Tibial nerve (tissue), 4 donors: Measurements from ENCODE around the gene CLCA2. TPM values are rescaled to one million over a fixed set of nuclear protein-coding genes. Genes with fewer than 3 reads are reported as not detected.

Experiments used
- DNase-seq, 2 donors: peaks; one replicate each; pipeline ENCODE4 v3.0.0-alpha.2; 2019; ENCODE audit warnings: low spot score in 2 of 2
- H3K27ac ChIP-seq, 4 donors: fragments of 200-600 bp; sonication (generic) in 3 of 4; one replicate each; pipeline ENCODE4 v1.5.1; 2017 to 2019; ENCODE audit warnings: mild to moderate bottlenecking in 1 of 4
- H3K27me3 ChIP-seq, 2 donors: fragments of 200-600 bp; sonication (generic) in 1 of 2; one replicate each; pipeline versions ENCODE4 v1.5.1 to v1.6.0; 2017 to 2019
- H3K36me3 ChIP-seq, 3 donors: fragments of 200-600 bp; sonication (generic); one replicate each; pipeline ENCODE4 v1.5.1; 2018 to 2019
- H3K4me1 ChIP-seq, 4 donors: fragments of 200-600 bp; sonication (generic) in 3 of 4; one replicate each; pipeline ENCODE4 v1.5.1; 2017 to 2019
- H3K4me3 ChIP-seq, 4 donors: fragments of 200-600 bp; sonication (generic) in 3 of 4; one replicate each; pipeline ENCODE4 v1.5.1; 2017 to 2019; ENCODE audit warnings: mild to moderate bottlenecking in 1 of 4, moderate library complexity in 1 of 4
- H3K9me3 ChIP-seq, 4 donors: fragments of 200-600 bp; sonication (generic) in 3 of 4; one replicate each; pipeline ENCODE4 v1.5.1; 2017 to 2019
- CTCF ChIP-seq, 5 experiments: fragments of 200-600 bp in 3 of 5; fragments of 450-650 bp in 2 of 5; sonication (generic) in 3 of 5; IDR thresholded peaks; one replicate each; pipeline ENCODE4 v1.5.1; 2016 to 2019; ENCODE audit warnings: antibody characterized with exemption in 5 of 5, mild to moderate bottlenecking in 3 of 5, moderate library complexity in 2 of 5
- EP300 ChIP-seq, 2 donors: sonication (generic); formaldehyde crosslinking; IDR thresholded peaks; one replicate each; pipeline ENCODE4 v1.6.1; 2017; ENCODE audit warnings: antibody characterized with exemption in 2 of 2, mild to moderate bottlenecking in 1 of 2
- POLR2A ChIP-seq, 2 donors: fragments of 450-650 bp; IDR thresholded peaks; one replicate each; pipeline ENCODE4 v1.6.1; 2017; ENCODE audit warnings: antibody characterized with exemption in 2 of 2, mild to moderate bottlenecking in 2 of 2, moderate library complexity in 2 of 2
- WGBS, 2 donors: methylation state at CpG; one replicate each; pipeline ENCODE4 v1.1.5; 2018; 5-methylcytosine and 5-hydroxymethylcytosine counted together
- total RNA-seq, 4 donors: library from RNA; depleted of rRNA; stranded (reverse); fragments of >200 nt; gene quantifications; one replicate each; pipeline ENCODE4 v1.1.0, GENCODE V29; 2016

CLCA2 gene
- total RNA-seq, 4 donors from 2014 or later = not detected

GRCh38 chr1:86450847-86451246 is 26.9 kb downstream of the CLCA2 start:
- WGBS, 2 donors = 62% methylated on average over 3 of the region's 3 CpGs
- H3K9me3 ChIP-seq = no peaks in the 10 kb centered on the region
- H3K4me1 ChIP-seq = peaks cover 0 to 4% (median 0%) of the 10 kb centered on the region in 4 donors
- H3K27me3 ChIP-seq = no peaks in the 10 kb centered on the region
- H3K27ac ChIP-seq = no peak overlapping the region
- no peak for TF ChIP-seq POLR2A (IDR thresholded peaks at IDR 0.05)
- no peak for TF ChIP-seq EP300 (IDR thresholded peaks at IDR 0.05)
- TF ChIP-seq CTCF (IDR thresholded peaks at IDR 0.05) = no peak
- no peak overlapping the region for H3K4me3 ChIP-seq
- no peaks in the 10 kb centered on the region for H3K36me3 ChIP-seq
- no peak for DNase-seq

GRCh38 chr1:86453664-86454063 is 29.7 kb downstream of the CLCA2 start:
- H3K4me3 ChIP-seq = no peak overlapping the region
- H3K36me3 ChIP-seq = no peaks in the 10 kb centered on the region
- no peaks in the 10 kb centered on the region for H3K27me3 ChIP-seq
- TF ChIP-seq EP300 (IDR thresholded peaks at IDR 0.05) = no peak
- no peak for TF ChIP-seq POLR2A (IDR thresholded peaks at IDR 0.05)
- TF ChIP-seq CTCF (IDR thresholded peaks at IDR 0.05) = no peak
- WGBS, 2 donors = 72 to 78% methylated on average over 3 of the region's 3 CpGs
- no peaks in the 10 kb centered on the region for H3K9me3 ChIP-seq
- DNase-seq = no peak
- peaks cover 0 to 1% (median 0%) of the 10 kb centered on the region in 4 donors for H3K4me1 ChIP-seq
- H3K27ac ChIP-seq = no peak overlapping the region

- no peak for DNase-seq
- Histone ChIP-seq H3K36me3 (no peaks in the 10 kb centered on the region), H3K4me3 (no peak overlapping the region), H3K4me1 (no peaks in the 10 kb centered on the region), H3K9me3 (no peaks in the 10 kb centered on the region), H3K27me3 (no peaks in the 10 kb centered on the region), H3K27ac (no peak overlapping the region)
- TF ChIP-seq CTCF (IDR thresholded peaks at IDR 0.05) (no peak), EP300 (IDR thresholded peaks at IDR 0.05) (no peak), POLR2A (IDR thresholded peaks at IDR 0.05) (no peak)
- WGBS, 2 donors = 84 to 86% methylated on average over 5 of the region's 5 CpGs
Measured at GRCh38 chr1:86455073-86455472, 31.1 kb downstream of the CLCA2 start.

GRCh38 chr1:86460998-86461397 is 37.0 kb downstream of the CLCA2 start:
- H3K4me3 ChIP-seq = no peak overlapping the region
- H3K9me3 ChIP-seq = no peaks in the 10 kb centered on the region
- no peak for TF ChIP-seq CTCF (IDR thresholded peaks at IDR 0.05)
- no peak for TF ChIP-seq POLR2A (IDR thresholded peaks at IDR 0.05)
- no peak for TF ChIP-seq EP300 (IDR thresholded peaks at IDR 0.05)
- 17 to 24% methylated on average over 1 of the region's 1 CpG for WGBS, 2 donors
- H3K4me1 ChIP-seq = no peaks in the 10 kb centered on the region
- no peaks in the 10 kb centered on the region for H3K36me3 ChIP-seq
- DNase-seq = no peak
- H3K27ac ChIP-seq = no peak overlapping the region
- H3K27me3 ChIP-seq = no peaks in the 10 kb centered on the region

GRCh38 chr1:86461482-86461881 is 37.5 kb downstream of the CLCA2 start:
- Histone ChIP-seq H3K9me3 (no peaks in the 10 kb centered on the region), H3K27me3 (no peaks in the 10 kb centered on the region), H3K4me1 (no peaks in the 10 kb centered on the region), H3K27ac (no peak overlapping the region), H3K4me3 (no peak overlapping the region), H3K36me3 (no peaks in the 10 kb centered on the region)
- no peak for DNase-seq
- 91 to 97% methylated on average over 3 of the region's 3 CpGs for WGBS, 2 donors
- TF ChIP-seq CTCF (IDR thresholded peaks at IDR 0.05) = no peak
- no peak for TF ChIP-seq POLR2A (IDR thresholded peaks at IDR 0.05)
- TF ChIP-seq EP300 (IDR thresholded peaks at IDR 0.05) = no peak
